Kidney (tissue), 14 donors: ENCODE results near the gene NPC2. TPM values are rescaled to one million over a fixed set of nuclear protein-coding genes. Genes with fewer than 3 reads are reported as not detected.

Experiments
- DNase-seq, 5 donors: peaks; one replicate each; pipeline ENCODE4 v3.0.0-alpha.2; 2013 to 2020
- FAIRE-seq: peaks from 2 replicates; lab custom pipeline; 2012; peaks lifted over from hg19 to GRCh38; lab: Jason Lieb, UNC
- H3K27ac ChIP-seq, 2 donors: one replicate each; pipeline ENCODE4 v1.7.0; 2013; ENCODE audit warnings: low read depth in 2 of 2, low read length in 2 of 2, inconsistent platforms in 1 of 2
- H3K27me3 ChIP-seq: one replicate; pipeline ENCODE4 v1.7.1; 2013; ENCODE audit warnings: low read length, inconsistent platforms; ENCODE audit not compliant: control insufficient read depth, insufficient read depth
- H3K36me3 ChIP-seq, 3 donors: one replicate each; pipeline versions ENCODE4 v1.7.0 to v1.7.1; 2013; ENCODE audit warnings: low read length in 3 of 3, control low read depth in 1 of 3, inconsistent platforms in 1 of 3; ENCODE audit not compliant: insufficient read depth in 3 of 3, control insufficient read depth in 2 of 3
- H3K4me1 ChIP-seq, 3 donors: one replicate each; pipeline versions ENCODE4 v1.7.0 to v1.7.1; 2013; ENCODE audit warnings: low read length in 3 of 3, inconsistent platforms in 1 of 3, low read depth in 1 of 3; ENCODE audit not compliant: control insufficient read depth in 2 of 3, insufficient read depth in 2 of 3
- H3K4me3 ChIP-seq, 3 donors: one replicate each; pipeline versions ENCODE4 v1.7.0 to v1.8.1; 2013; ENCODE audit warnings: low read length in 3 of 3, control low read depth in 1 of 3, inconsistent platforms in 1 of 3
- H3K9ac ChIP-seq, 3 donors: one replicate each; pipeline versions ENCODE4 v1.7.0 to v1.7.1; 2013; ENCODE audit warnings: low read length in 3 of 3, control low read depth in 1 of 3, inconsistent platforms in 1 of 3
- H3K9me3 ChIP-seq, 3 donors: one replicate each; pipeline versions ENCODE4 v1.7.0 to v1.7.1; 2013; ENCODE audit warnings: low read length in 3 of 3, control low read depth in 1 of 3, inconsistent platforms in 1 of 3; ENCODE audit not compliant: control insufficient read depth in 2 of 3, insufficient read depth in 1 of 3
- intact Hi-C: fragments of 100-400 bp; cut with DNase I; formaldehyde crosslinking; loops from one replicate; pipeline ENCODE4 v1.11.1; 2022
- polyA plus RNA-seq: library from polyadenylated mRNA; stranded (reverse); fragments of 350-450 nt; fragmentation: Illumina TruSeq; extraction: RNeasy Lipid Tissue Mini Kit (QIAGEN cat#74804); gene quantifications from one replicate; pipeline ENCODE4 v1.2.3, GENCODE V29; 2014; ENCODE audit warnings: low read depth, low replicate concordance; ENCODE audit not compliant: insufficient read depth
- total RNA-seq: library from RNA; stranded (reverse); fragmentation: NEBNext Ultra II Directional; extraction: Animal tissue kit (Norgen Biotek cat#: 25700); gene quantifications from one replicate; pipeline ENCODE4 v1.2.1, GENCODE V29; 2021
- TF ChIP-seq, protein P1 (sequence below): IDR thresholded peaks from 3 replicates; pipeline ENCODE4 v1.5.1; 2012; ENCODE audit warnings: mild to moderate bottlenecking, moderate library complexity, borderline replicate concordance; ENCODE audit not compliant: insufficient read depth; ENCODE audit errors: extremely low read depth
- donor health status: control.
- donor health status: control.
- donor health status: control.
- donor health status: control.
- donor health status: control.
- donor health status: DM: yes; HTN: yes; CAD: no.
- donor health status: Normal renal cell carcinoma (clear cell type).

NPC2 gene
- total and polyA plus RNA-seq, 2 donors from 2014 or later = 217 to 435 TPM

DNA sequence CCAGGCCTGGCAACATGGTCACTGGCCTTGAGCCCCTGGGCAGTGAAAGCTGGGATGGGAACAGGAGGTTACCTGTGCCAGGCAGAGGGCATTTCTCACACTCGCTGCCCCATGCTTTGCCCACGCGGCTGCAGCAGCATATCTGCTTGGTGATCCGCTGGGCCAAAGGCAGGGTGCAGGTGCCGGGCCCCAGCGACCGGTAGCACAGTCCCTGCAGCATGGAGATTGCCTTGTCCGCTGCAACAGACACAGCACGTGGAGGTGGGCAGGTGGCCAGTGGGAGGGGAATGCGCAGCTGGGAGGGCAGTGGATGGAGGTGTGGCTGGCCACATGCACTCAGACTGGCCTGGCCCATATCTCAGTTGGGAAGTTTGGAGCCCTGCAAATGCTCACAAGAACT is 35.8 kb upstream of the NPC2 start:
- TF ChIP-seq, protein P1, sequence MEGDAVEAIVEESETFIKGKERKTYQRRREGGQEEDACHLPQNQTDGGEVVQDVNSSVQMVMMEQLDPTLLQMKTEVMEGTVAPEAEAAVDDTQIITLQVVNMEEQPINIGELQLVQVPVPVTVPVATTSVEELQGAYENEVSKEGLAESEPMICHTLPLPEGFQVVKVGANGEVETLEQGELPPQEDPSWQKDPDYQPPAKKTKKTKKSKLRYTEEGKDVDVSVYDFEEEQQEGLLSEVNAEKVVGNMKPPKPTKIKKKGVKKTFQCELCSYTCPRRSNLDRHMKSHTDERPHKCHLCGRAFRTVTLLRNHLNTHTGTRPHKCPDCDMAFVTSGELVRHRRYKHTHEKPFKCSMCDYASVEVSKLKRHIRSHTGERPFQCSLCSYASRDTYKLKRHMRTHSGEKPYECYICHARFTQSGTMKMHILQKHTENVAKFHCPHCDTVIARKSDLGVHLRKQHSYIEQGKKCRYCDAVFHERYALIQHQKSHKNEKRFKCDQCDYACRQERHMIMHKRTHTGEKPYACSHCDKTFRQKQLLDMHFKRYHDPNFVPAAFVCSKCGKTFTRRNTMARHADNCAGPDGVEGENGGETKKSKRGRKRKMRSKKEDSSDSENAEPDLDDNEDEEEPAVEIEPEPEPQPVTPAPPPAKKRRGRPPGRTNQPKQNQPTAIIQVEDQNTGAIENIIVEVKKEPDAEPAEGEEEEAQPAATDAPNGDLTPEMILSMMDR = no peak
- no peaks in the 10 kb centered on the region for H3K27me3 ChIP-seq
- H3K27ac ChIP-seq = no peak overlapping the region
- intact Hi-C loops = no loop called here
- no peaks in the 10 kb centered on the region for H3K9me3 ChIP-seq
- H3K36me3 ChIP-seq = no peaks in the 10 kb centered on the region
- H3K4me3 ChIP-seq = no peak overlapping the region
- H3K9ac ChIP-seq = no peak overlapping the region
- no peaks in the 10 kb centered on the region for H3K4me1 ChIP-seq
- DNase-seq = no peak
- no peak for FAIRE-seq

DNA sequence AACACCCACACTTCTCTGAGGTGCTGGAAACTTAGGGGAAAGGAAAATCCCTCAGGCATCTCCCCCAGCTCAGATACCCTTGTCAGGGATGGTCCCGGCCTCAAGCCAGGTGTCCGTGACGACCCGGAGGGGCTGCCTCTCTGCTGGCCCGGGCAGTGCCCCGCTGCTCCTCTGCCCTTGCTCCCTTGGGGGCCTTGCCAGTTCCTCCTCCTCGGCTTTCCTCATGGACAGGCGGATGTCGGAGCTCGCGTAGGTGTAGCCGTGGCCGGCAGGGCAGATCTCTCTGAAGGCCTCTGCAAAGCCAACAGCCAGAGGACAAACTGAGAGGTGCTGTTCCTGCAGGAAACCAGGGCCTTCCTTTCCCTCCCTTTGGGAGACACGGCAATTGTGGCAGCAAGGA is 35.3 kb upstream of the NPC2 start:
- Histone ChIP-seq H3K9me3 (no peaks in the 10 kb centered on the region), H3K4me1 (no peaks in the 10 kb centered on the region), H3K9ac (no peak overlapping the region), H3K27me3 (no peaks in the 10 kb centered on the region), H3K27ac (no peak overlapping the region), H3K4me3 (no peak overlapping the region), H3K36me3 (no peaks in the 10 kb centered on the region)
- intact Hi-C loops = no loop called here
- FAIRE-seq (no peak), DNase-seq (no peak)
- TF ChIP-seq, protein P1 = no peak

DNA sequence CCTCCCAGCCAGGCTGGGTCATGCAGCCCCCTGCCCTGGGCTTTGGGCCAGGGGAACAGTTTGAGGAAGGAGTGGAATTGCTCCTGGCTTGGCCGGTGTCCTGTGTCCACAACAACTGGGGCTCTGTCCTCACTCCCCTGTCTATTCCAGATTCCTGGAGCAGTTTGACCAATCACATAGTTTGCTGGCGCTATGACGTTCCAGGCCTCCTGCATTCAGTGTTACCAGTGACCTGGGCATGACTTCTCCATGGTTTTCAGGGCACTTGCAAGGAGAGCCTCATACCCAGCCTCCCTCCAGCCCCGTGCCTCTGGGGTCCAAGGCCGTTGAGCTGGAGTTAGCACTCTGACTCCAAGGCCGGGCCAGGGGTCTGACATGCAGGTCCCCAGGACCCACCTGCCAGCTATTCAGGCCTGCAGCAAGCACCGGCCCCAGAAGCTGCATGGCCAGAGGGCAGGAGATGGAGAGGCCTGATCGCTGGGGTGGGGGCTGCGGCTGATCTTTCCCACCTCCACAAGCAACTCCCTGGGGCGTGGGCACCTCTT is 34.7 kb upstream of the NPC2 start:
- Histone ChIP-seq H3K36me3 (no peaks in the 10 kb centered on the region), H3K27ac (no peak overlapping the region), H3K4me1 (no peaks in the 10 kb centered on the region), H3K9me3 (no peaks in the 10 kb centered on the region), H3K4me3 (no peak overlapping the region), H3K27me3 (no peaks in the 10 kb centered on the region), H3K9ac (no peak overlapping the region)
- intact Hi-C loops = no loop called here
- TF ChIP-seq, protein P1 = no peak
- DNase-seq = no peak
- FAIRE-seq = no peak
